Vagina (tissue), 2 donors: ENCODE results near the gene HCRTR1.

Experiments used
- CTCF ChIP-seq, 3 experiments: fragments of 450-650 bp in 2 of 3; fragments of 200-600 bp in 1 of 3; sonication (generic) in 1 of 3; IDR thresholded peaks; one replicate each; pipeline ENCODE4 v1.5.1; 2017 to 2019; ENCODE audit warnings: antibody characterized with exemption in 3 of 3, mild to moderate bottlenecking in 2 of 3, moderate library complexity in 2 of 3
- POLR2A ChIP-seq, 2 donors: fragments of 450-650 bp; IDR thresholded peaks; one replicate each; pipeline ENCODE4 v1.6.1; 2017; ENCODE audit warnings: antibody characterized with exemption in 2 of 2, mild to moderate bottlenecking in 2 of 2, moderate library complexity in 2 of 2
- POLR2AphosphoS5 ChIP-seq, 2 donors: sonication (generic); formaldehyde crosslinking; IDR thresholded peaks; one replicate each; pipeline ENCODE4 v1.9.0; 2017; ENCODE audit warnings: antibody characterized with exemption in 2 of 2, mild to moderate bottlenecking in 2 of 2, low read depth in 1 of 2; ENCODE audit not compliant: insufficient read depth in 1 of 2

GRCh38 chr1:31670593-31670964 is 53.1 kb downstream of the HCRTR1 start:
- TF ChIP-seq CTCF (IDR thresholded peaks at IDR 0.05): no peak
- no peak for TF ChIP-seq POLR2A (IDR thresholded peaks at IDR 0.05)
- no peak for TF ChIP-seq POLR2AphosphoS5 (IDR thresholded peaks at IDR 0.05; ENCODE audit: insufficient read depth in 1 of 2, low read depth in 1 of 2)
